Ovary (tissue), 3 donors: ENCODE data around the gene RASGRF2.

Experiments used
- POLR2A ChIP-seq: fragments of 450-650 bp; IDR thresholded peaks from one replicate; pipeline ENCODE4 v1.6.1; 2017; ENCODE audit warnings: antibody characterized with exemption, mild to moderate bottlenecking, moderate library complexity
- TF ChIP-seq, protein P1 (sequence below), 3 donors: fragments of 450-650 bp in 2 of 3; fragments of 200-600 bp in 1 of 3; IDR thresholded peaks; one replicate each; pipeline versions ENCODE4 v1.5.1 to v1.8.0; 2016 to 2022; ENCODE audit warnings: antibody characterized with exemption in 3 of 3, mild to moderate bottlenecking in 1 of 3
- donor health status: DM: no; HTN: no; CAD: no.

DNA sequence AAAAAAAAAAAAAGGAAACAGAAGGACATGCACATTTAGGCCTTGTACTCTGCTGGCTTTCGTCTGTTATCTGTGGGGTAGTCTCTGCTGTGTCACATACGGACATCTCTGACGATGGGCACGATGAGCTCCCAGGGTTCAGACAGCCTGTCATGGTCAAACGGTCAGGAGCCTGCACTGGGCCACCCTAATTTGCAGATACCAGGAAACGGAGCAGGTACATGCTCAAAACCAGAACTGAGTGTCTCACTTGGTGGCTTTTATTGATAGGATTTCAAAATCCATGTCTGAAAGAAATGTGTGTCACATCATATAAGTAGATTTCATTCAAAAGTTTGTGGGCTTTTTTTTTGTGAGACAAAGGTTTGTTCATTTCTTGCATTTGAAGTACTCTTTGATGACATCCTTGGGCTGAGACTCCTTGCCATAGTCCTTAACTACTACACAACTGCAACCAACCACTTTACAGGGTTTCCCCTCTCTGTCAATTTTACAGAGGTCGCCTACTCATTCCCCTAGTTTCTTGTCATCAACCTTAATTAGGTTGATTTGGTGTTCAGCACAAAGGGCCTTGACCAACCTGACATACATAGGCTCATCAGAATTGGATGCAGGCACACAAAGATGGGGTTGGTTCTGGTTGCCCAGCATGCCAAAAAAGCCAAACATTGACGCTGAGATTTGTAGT lies 281.9 kb downstream of the RASGRF2 start:
- TF ChIP-seq, protein P1, sequence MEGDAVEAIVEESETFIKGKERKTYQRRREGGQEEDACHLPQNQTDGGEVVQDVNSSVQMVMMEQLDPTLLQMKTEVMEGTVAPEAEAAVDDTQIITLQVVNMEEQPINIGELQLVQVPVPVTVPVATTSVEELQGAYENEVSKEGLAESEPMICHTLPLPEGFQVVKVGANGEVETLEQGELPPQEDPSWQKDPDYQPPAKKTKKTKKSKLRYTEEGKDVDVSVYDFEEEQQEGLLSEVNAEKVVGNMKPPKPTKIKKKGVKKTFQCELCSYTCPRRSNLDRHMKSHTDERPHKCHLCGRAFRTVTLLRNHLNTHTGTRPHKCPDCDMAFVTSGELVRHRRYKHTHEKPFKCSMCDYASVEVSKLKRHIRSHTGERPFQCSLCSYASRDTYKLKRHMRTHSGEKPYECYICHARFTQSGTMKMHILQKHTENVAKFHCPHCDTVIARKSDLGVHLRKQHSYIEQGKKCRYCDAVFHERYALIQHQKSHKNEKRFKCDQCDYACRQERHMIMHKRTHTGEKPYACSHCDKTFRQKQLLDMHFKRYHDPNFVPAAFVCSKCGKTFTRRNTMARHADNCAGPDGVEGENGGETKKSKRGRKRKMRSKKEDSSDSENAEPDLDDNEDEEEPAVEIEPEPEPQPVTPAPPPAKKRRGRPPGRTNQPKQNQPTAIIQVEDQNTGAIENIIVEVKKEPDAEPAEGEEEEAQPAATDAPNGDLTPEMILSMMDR (IDR thresholded peaks at IDR 0.05) = no peak
- no peak for TF ChIP-seq POLR2A
